GM18907 (cell line): ENCODE results near the gene MTNR1A.
"Not testable (repeated sequence)": the region's sequence is repeated elsewhere in the genome, so short reads cannot be mapped to it uniquely, and the experiment has no call there.

Experiments used
- ATAC-seq: cut with Tn5 transposase; IDR thresholded peaks from one replicate; pipeline ENCODE4 v1.9.1; 2021; ENCODE audit warnings: mild to moderate bottlenecking, moderate library complexity; ENCODE audit not compliant: unreplicated experiment

MTNR1A gene

GRCh38 chr4:186563761-186564160 is 8.4 kb upstream of the MTNR1A start:
- no peak for ATAC-seq

GRCh38 chr4:186561748-186562147 is 6.4 kb upstream of the MTNR1A start:
- no peak for ATAC-seq

- ATAC-seq, result no peak
These were observed 5.3 kb upstream of the MTNR1A start for GRCh38 chr4:186560647-186561046.

GRCh38 chr4:186557486-186557885 is 2.1 kb upstream of the MTNR1A start:
- ATAC-seq, result no peak

- no peak for ATAC-seq
These were observed 1.7 kb upstream of the MTNR1A start for GRCh38 chr4:186557061-186557460.

- no peak for ATAC-seq
These were observed 841 bp downstream of the MTNR1A start for GRCh38 chr4:186554539-186554913.

- no peak for ATAC-seq
These were observed 1.6 kb downstream of the MTNR1A start for GRCh38 chr4:186553717-186554116.

GRCh38 chr4:186551849-186552248 is 3.5 kb downstream of the MTNR1A start:
- no peak for ATAC-seq

GRCh38 chr4:186545436-186545835 is 9.9 kb downstream of the MTNR1A start:
- no peak for ATAC-seq

GRCh38 chr4:186543206-186543605 is 12.2 kb downstream of the MTNR1A start:
- ATAC-seq, result no peak

- ATAC-seq, result no peak
These were observed 13.6 kb downstream of the MTNR1A start for GRCh38 chr4:186541801-186542200.

- ATAC-seq, result no peak
These were observed 17.4 kb downstream of the MTNR1A start for GRCh38 chr4:186537843-186538521.

GRCh38 chr4:186536285-186536684 is 19.1 kb downstream of the MTNR1A start:
- ATAC-seq, result no peak

GRCh38 chr4:186534056-186534455 is 21.3 kb downstream of the MTNR1A start:
- no peak for ATAC-seq

- not testable (repeated sequence) for ATAC-seq
These were observed 31.4 kb downstream of the MTNR1A start for GRCh38 chr4:186523927-186524326.

- ATAC-seq, result no peak
These were observed 39.1 kb downstream of the MTNR1A start for GRCh38 chr4:186516287-186516686.

GRCh38 chr4:186514271-186514950 is 41.0 kb downstream of the MTNR1A start:
- no peak for ATAC-seq

- ATAC-seq, result not testable (repeated sequence)
These were observed 50.6 kb downstream of the MTNR1A start for GRCh38 chr4:186504771-186505170.

GRCh38 chr4:186502231-186502630 is 53.1 kb downstream of the MTNR1A start:
- ATAC-seq, result no peak

GRCh38 chr4:186501554-186501953 is 53.8 kb downstream of the MTNR1A start:
- ATAC-seq, result no peak

GRCh38 chr4:186500721-186501304 is 54.6 kb downstream of the MTNR1A start:
- no peak for ATAC-seq

- no peak for ATAC-seq
These were observed 55.9 kb downstream of the MTNR1A start for GRCh38 chr4:186499467-186499866.
